ENCODE measurements around the gene RBCK1.
"Not testable (repeated sequence)": the region's sequence is repeated elsewhere in the genome, so short reads cannot be mapped to it uniquely, and the experiment has no call there.

RBCK1 gene

GRCh38 chr20:407953-408842, at the start of gene RBCK1:
RBCK1 (plus strand) TSS chr20:408299; CDS start chr20:408758, 459 bp downstream.
- peak; percentile 98 for DNase-seq (ENCODE audit: low spot score)

- DNase-seq (ENCODE audit: low spot score): no peak
These were observed 49.1 kb upstream of the RBCK1 start for GRCh38 chr20:358891-359555.

- DNase-seq (ENCODE audit: low spot score): no peak
These were observed 46.5 kb upstream of the RBCK1 start for GRCh38 chr20:361561-361960.

- peak; percentile 74 for DNase-seq (ENCODE audit: low spot score)
These were observed 45.5 kb upstream of the RBCK1 start for GRCh38 chr20:362271-363254.

GRCh38 chr20:363319-364078, 44.6 kb upstream of the RBCK1 start:
- DNase-seq (ENCODE audit: low spot score): no peak

- no peak for DNase-seq (ENCODE audit: low spot score)
These were observed 42.9 kb upstream of the RBCK1 start for GRCh38 chr20:364905-365794.

GRCh38 chr20:366041-366718, 41.9 kb upstream of the RBCK1 start:
- no peak for DNase-seq (ENCODE audit: low spot score)

GRCh38 chr20:366719-367485, 41.2 kb upstream of the RBCK1 start:
- no peak for DNase-seq (ENCODE audit: low spot score)

- DNase-seq (ENCODE audit: low spot score): no peak
These were observed 40.6 kb upstream of the RBCK1 start for GRCh38 chr20:367486-367887.

GRCh38 chr20:368915-369314, 39.2 kb upstream of the RBCK1 start:
- no peak for DNase-seq (ENCODE audit: low spot score)

GRCh38 chr20:370151-370600, 37.9 kb upstream of the RBCK1 start:
- no peak for DNase-seq (ENCODE audit: low spot score)

- DNase-seq (ENCODE audit: low spot score): no peak
These were observed 36.9 kb upstream of the RBCK1 start for GRCh38 chr20:370977-371754.

GRCh38 chr20:371755-372542, 36.1 kb upstream of the RBCK1 start:
- peak; percentile 74 for DNase-seq (ENCODE audit: low spot score)

GRCh38 chr20:372543-373082, 35.5 kb upstream of the RBCK1 start:
- not testable (repeated sequence) for DNase-seq (ENCODE audit: low spot score)

- DNase-seq (ENCODE audit: low spot score): peak; percentile 71
These were observed 34.8 kb upstream of the RBCK1 start for GRCh38 chr20:373171-373890.

GRCh38 chr20:375265-375889, 32.7 kb upstream of the RBCK1 start:
- DNase-seq (ENCODE audit: low spot score): no peak

Data from AG08396 (cell line).